Neuronal stem cell (in vitro differentiated cells): ENCODE measurements around the gene BNIPL.
A peak's percentile ranks its signal among the peaks of the same experiment; 100 is the strongest.

Experiments used
- DNase-seq: peaks from one replicate; pipeline ENCODE4 v3.0.0-alpha.2; 2013; ENCODE audit warnings: low spot score
- H2AFZ ChIP-seq: one replicate; pipeline ENCODE4 v1.6.1; 2013; ENCODE audit warnings: mild to moderate bottlenecking, low read length, inconsistent platforms
- H2AK5ac ChIP-seq: 2 replicates; pipeline ENCODE4 v1.6.1; 2013; ENCODE audit warnings: low read depth, mild to moderate bottlenecking, inconsistent platforms, low read length, moderate library complexity, mixed read lengths
- H2BK120ac ChIP-seq: 2 replicates; pipeline ENCODE4 v1.6.1; 2013; ENCODE audit warnings: low read depth, mild to moderate bottlenecking, inconsistent platforms, low read length, moderate library complexity, mixed read lengths
- H2BK12ac ChIP-seq: one replicate; pipeline ENCODE4 v1.6.1; 2013; ENCODE audit warnings: low read length, inconsistent platforms
- H2BK15ac ChIP-seq: 2 replicates; pipeline ENCODE4 v1.6.1; 2013; ENCODE audit warnings: mild to moderate bottlenecking, low read length, inconsistent platforms, mixed read lengths
- H2BK5ac ChIP-seq: one replicate; pipeline ENCODE4 v1.6.1; 2013; ENCODE audit warnings: inconsistent platforms, mild to moderate bottlenecking, low read length, moderate library complexity
- H3K14ac ChIP-seq: one replicate; pipeline ENCODE4 v1.6.1; 2013; ENCODE audit warnings: low read length, inconsistent platforms
- H3K18ac ChIP-seq: 2 replicates; pipeline ENCODE4 v1.6.1; 2013; ENCODE audit warnings: low read length, inconsistent platforms
- H3K23ac ChIP-seq: 2 replicates; pipeline ENCODE4 v1.6.1; 2013; ENCODE audit warnings: low read depth, mild to moderate bottlenecking, mixed read lengths, low read length, inconsistent platforms; ENCODE audit not compliant: poor library complexity
- H3K27ac ChIP-seq: replicated peaks from 3 replicates; pipeline ENCODE4 v1.5.1; 2013; ENCODE audit warnings: low read length, inconsistent platforms
- H3K27me3 ChIP-seq, 3 experiments: 2 replicates each; pipeline ENCODE4 v1.6.1; 2013; ENCODE audit warnings: low read length in 3 of 3, mild to moderate bottlenecking in 2 of 3, inconsistent platforms in 1 of 3, low read depth in 1 of 3, mixed read lengths in 1 of 3, moderate library complexity in 1 of 3; ENCODE audit not compliant: control insufficient read depth in 3 of 3, insufficient read depth in 3 of 3
- H3K36me3 ChIP-seq, 2 donors: replicated peaks in 1 of 2; 2 replicates each; pipeline ENCODE4 v1.6.1; 2013; ENCODE audit warnings: low read length in 2 of 2; ENCODE audit not compliant: control insufficient read depth in 2 of 2, insufficient read depth in 2 of 2
- H3K4ac ChIP-seq: 2 replicates; pipeline ENCODE4 v1.6.1; 2013; ENCODE audit warnings: inconsistent platforms, mild to moderate bottlenecking, low read length, moderate library complexity
- H3K4me1 ChIP-seq, 2 donors: 1 replicate in 1 of 2; 2 replicates in 1 of 2; pipeline ENCODE4 v1.6.1; 2013; ENCODE audit warnings: low read length in 2 of 2, low read depth in 1 of 2; ENCODE audit not compliant: control insufficient read depth in 2 of 2, insufficient read depth in 1 of 2
- H3K4me2 ChIP-seq: one replicate; pipeline ENCODE4 v1.6.1; 2013; ENCODE audit warnings: mild to moderate bottlenecking, low read length, inconsistent platforms; ENCODE audit not compliant: insufficient read depth, poor library complexity, severe bottlenecking
- H3K4me3 ChIP-seq, 2 donors: 2 replicates each; pipeline ENCODE4 v1.5.1; 2013; ENCODE audit warnings: low read length in 2 of 2, mild to moderate bottlenecking in 2 of 2, inconsistent platforms in 1 of 2, moderate library complexity in 1 of 2
- H3K79me1 ChIP-seq: one replicate; pipeline ENCODE4 v1.6.1; 2013; ENCODE audit warnings: low read depth, mild to moderate bottlenecking, inconsistent platforms, low read length, moderate library complexity
- H3K9ac ChIP-seq: one replicate; pipeline ENCODE4 v1.6.1; 2013; ENCODE audit warnings: mild to moderate bottlenecking, low read depth, low read length, inconsistent platforms; ENCODE audit not compliant: poor library complexity
- H3K9me3 ChIP-seq, 2 donors: replicated peaks in 1 of 2; 2 replicates each; pipeline versions ENCODE3 to v1.6.1; 2013; ENCODE audit warnings: low read length in 2 of 2, mild to moderate bottlenecking in 2 of 2, inconsistent platforms in 1 of 2, low read depth in 1 of 2, mixed read lengths in 1 of 2, moderate library complexity in 1 of 2; ENCODE audit not compliant: control insufficient read depth in 2 of 2, insufficient read depth in 1 of 2
- H4K8ac ChIP-seq: one replicate; pipeline ENCODE4 v1.6.1; 2013; ENCODE audit warnings: low read depth, mild to moderate bottlenecking, inconsistent platforms, low read length, moderate library complexity
- H4K91ac ChIP-seq: one replicate; pipeline ENCODE4 v1.6.1; 2013; ENCODE audit warnings: low read length, low read depth, mild to moderate bottlenecking, inconsistent platforms; ENCODE audit not compliant: poor library complexity
- WGBS, 2 donors: extraction: QIAGEN DNeasy Blood & Tissue Kit; methylation state at CpG; one replicate each; pipeline ENCODE4 v1.1.7; 2013; ENCODE audit warnings: missing lambda C conversion rate in 2 of 2, mixed read lengths in 1 of 2; ENCODE audit not compliant: insufficient read length in 2 of 2, insufficient replicate concordance in 1 of 2; ENCODE audit errors: extremely low coverage in 2 of 2; 5-methylcytosine and 5-hydroxymethylcytosine counted together

BNIPL gene

DNA sequence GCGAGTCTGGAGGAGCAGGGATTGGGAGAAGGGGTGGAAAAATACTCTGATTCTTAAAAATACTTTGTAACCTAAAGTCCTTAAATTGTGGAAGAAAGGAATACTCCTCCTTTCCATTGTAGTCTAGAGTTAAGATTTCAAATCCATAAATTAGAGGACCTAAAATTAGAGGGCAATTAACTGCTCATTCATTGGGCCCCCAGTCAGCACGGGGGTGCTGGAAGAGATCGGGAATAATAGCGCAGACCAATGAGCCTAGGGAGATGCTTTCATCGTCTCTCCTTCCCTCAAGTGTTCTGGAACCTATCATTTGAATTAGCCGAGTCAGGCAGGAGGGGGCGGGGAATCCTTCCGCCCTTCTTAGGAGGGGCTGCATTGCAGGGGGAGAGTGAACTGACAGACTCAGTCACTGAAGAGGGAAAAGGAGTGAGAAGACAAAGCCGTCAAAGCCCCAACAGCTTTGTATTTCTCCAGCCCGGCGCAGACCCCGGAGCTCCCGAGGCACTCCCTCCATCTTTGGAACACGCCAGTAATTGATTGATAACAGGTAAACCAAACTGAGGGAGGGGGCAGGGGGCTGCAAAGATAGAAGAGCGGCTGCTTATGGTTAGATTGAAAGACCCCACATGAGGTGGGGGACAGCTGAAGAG, 23.7 kb downstream of the BNIPL start, which contains the start of gene MLLT11:
Gene MLLT11, plus strand, starts transcription at position 391 of the 650 bp plus-strand sequence. CDS start 6,828 bp downstream, outside the sequence.
- peak within 1 kb of the TSS; percentile 61 for H2BK120ac ChIP-seq
- H3K4me3 ChIP-seq: peak within 1 kb of the TSS; percentile 93 to 99
- peaks cover 19 to 42% of the 10 kb centered on the region in 2 donors for H3K36me3 ChIP-seq
- no peak within 1 kb of the TSS for H2BK12ac ChIP-seq
- peak within 1 kb of the TSS; percentile 18 for H2AK5ac ChIP-seq
- peak within 1 kb of the TSS; percentile 98 for H3K14ac ChIP-seq
- no peaks in the 10 kb centered on the region for H3K27me3 ChIP-seq
- DNase-seq: peak; percentile 85
- peak within 1 kb of the TSS; percentile 99 for H3K23ac ChIP-seq
- peak within 1 kb of the TSS; percentile 27 for H4K91ac ChIP-seq
- peak within 1 kb of the TSS; percentile 97 for H2AFZ ChIP-seq
- peaks cover 13% of the 10 kb centered on the region for H3K79me1 ChIP-seq
- no peak within 1 kb of the TSS for H4K8ac ChIP-seq
- H3K4me1 ChIP-seq: peaks cover 5 to 15% of the 10 kb centered on the region in 2 donors
- H3K4ac ChIP-seq: peak within 1 kb of the TSS; percentile 44
- H3K9ac ChIP-seq: peak within 1 kb of the TSS; percentile 99
- H2BK15ac ChIP-seq: peak within 1 kb of the TSS; percentile 75
- peaks cover 0 to 6% of the 10 kb centered on the region in 2 donors for H3K9me3 ChIP-seq
- peak within 1 kb of the TSS; percentile 87 for H3K4me2 ChIP-seq
- H2BK5ac ChIP-seq: peak within 1 kb of the TSS; percentile 79
- peak within 1 kb of the TSS; percentile 99 for H3K18ac ChIP-seq
- WGBS, 2 donors: no CpG with 5 or more reads among the region's 15 CpGs
- H3K27ac ChIP-seq: peak within 1 kb of the TSS; percentile 88

GRCh38 chr1:151060657-151061421, 24.5 kb downstream of the BNIPL start:
- Histone ChIP-seq H3K14ac (no peak overlapping the region), H2AK5ac (no peak overlapping the region), H2BK12ac (no peak overlapping the region), H4K8ac (no peak overlapping the region), H3K4me1 (peaks cover 5 to 15% of the 10 kb centered on the region in 2 donors), H4K91ac (no peak overlapping the region), H2AFZ (peak overlapping the region; percentile 97), H3K9me3 (peaks cover 0 to 6% of the 10 kb centered on the region in 2 donors), H3K9ac (peak overlapping the region; percentile 70), H3K27ac (peak overlapping the region; percentile 88), H3K36me3 (peaks cover 15 to 42% of the 10 kb centered on the region in 2 donors), H3K79me1 (peaks cover 13% of the 10 kb centered on the region), H2BK5ac (no peak overlapping the region), H2BK15ac (no peak overlapping the region), H3K18ac (peak overlapping the region; percentile 46), H3K4ac (no peak overlapping the region), H3K27me3 (no peaks in the 10 kb centered on the region), H2BK120ac (no peak overlapping the region), H3K23ac (no peak overlapping the region), H3K4me3 (peak overlapping the region; percentile 83 to 93), H3K4me2 (peak overlapping the region; percentile 65)
- no CpG with 5 or more reads among the region's 4 CpGs for WGBS, 2 donors
- DNase-seq: no peak

DNA sequence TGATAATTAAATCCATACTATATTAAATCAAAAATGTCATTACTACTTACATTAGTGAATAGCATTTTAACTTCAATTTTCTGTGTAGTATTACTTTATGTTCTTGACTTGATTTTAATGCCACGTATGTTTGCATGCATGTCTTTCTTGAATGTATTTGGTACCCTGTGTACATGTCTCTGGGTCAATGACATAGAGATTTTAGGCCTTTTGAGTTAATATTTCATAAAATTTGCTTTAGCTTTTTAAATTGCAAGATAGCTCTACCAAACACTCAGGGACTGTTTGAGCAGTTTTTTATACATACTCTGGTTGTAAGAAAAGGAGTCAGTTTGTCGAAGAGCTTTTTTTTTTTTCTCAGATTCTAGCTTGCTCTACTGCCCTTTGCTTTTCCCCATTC, 25.3 kb downstream of the BNIPL start:
- Histone ChIP-seq H3K14ac (no peak overlapping the region), H3K9me3 (peaks cover 0 to 10% of the 10 kb centered on the region in 2 donors), H2BK12ac (no peak overlapping the region), H3K4me1 (peaks cover 5 to 13% of the 10 kb centered on the region in 2 donors), H4K8ac (no peak overlapping the region), H2AFZ (no peak overlapping the region), H3K27ac (no peak overlapping the region), H2AK5ac (no peak overlapping the region), H2BK5ac (no peak overlapping the region), H3K18ac (no peak overlapping the region), H3K36me3 (peaks cover 13 to 41% of the 10 kb centered on the region in 2 donors), H3K4me2 (no peak overlapping the region), H2BK120ac (no peak overlapping the region), H4K91ac (no peak overlapping the region), H2BK15ac (no peak overlapping the region), H3K27me3 (no peaks in the 10 kb centered on the region), H3K79me1 (peaks cover 10% of the 10 kb centered on the region), H3K9ac (no peak overlapping the region), H3K4ac (no peak overlapping the region), H3K4me3 (peak overlapping the region in 1 of 2 donors; percentile 93), H3K23ac (no peak overlapping the region)
- no CpG with 5 or more reads among the region's 2 CpGs for WGBS, 2 donors
- no peak for DNase-seq
